ENCODE results near the gene CHRND. TPM values are rescaled to one million over a fixed set of nuclear protein-coding genes. Genes with fewer than 3 reads are reported as not detected.

CHRND gene
- total and polyA plus RNA-seq, 4 donors: not detected

GRCh38 chr2:232513353-232513752 is 12.6 kb upstream of the CHRND start:
- H3K27me3 ChIP-seq (ENCODE audit: control insufficient read depth in 4 of 4, insufficient read depth in 4 of 4, low read length in 3 of 4): no peaks in the 10 kb centered on the region
- WGBS: 71% methylated on average over 5 of the region's 5 CpGs
- no peak for DNase-seq (ENCODE audit: low spot score)
- no peaks in the 10 kb centered on the region for H3K4me1 ChIP-seq (ENCODE audit: control insufficient read depth in 4 of 4, insufficient read depth in 4 of 4, low read length in 3 of 4)
- no peaks in the 10 kb centered on the region for H3K36me3 ChIP-seq (ENCODE audit: control insufficient read depth in 4 of 4, insufficient read depth in 3 of 4, low read depth in 1 of 4, low read length in 3 of 4)
- H3K27ac ChIP-seq (ENCODE audit: low read depth in 1 of 2, low read length in 2 of 2): no peak overlapping the region
- no peak overlapping the region for H3K4me3 ChIP-seq (ENCODE audit: low read depth in 1 of 3, low read length in 3 of 3)
- H3K9me3 ChIP-seq (ENCODE audit: control insufficient read depth in 4 of 4, low read length in 3 of 4): no peaks in the 10 kb centered on the region
- no peak overlapping the region for H3K9ac ChIP-seq (ENCODE audit: low read depth in 1 of 2, low read length in 2 of 2)
- TF ChIP-seq RAD21 (IDR thresholded peaks at IDR 0.05): no peak
- TF ChIP-seq, protein P1, sequence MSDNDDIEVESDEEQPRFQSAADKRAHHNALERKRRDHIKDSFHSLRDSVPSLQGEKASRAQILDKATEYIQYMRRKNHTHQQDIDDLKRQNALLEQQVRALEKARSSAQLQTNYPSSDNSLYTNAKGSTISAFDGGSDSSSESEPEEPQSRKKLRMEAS (IDR thresholded peaks at IDR 0.05): no peak
- TF ChIP-seq FOXA1 (IDR thresholded peaks at IDR 0.05): no peak
- no peak for TF ChIP-seq YY1 (IDR thresholded peaks at IDR 0.05)
- TF ChIP-seq, protein P2, sequence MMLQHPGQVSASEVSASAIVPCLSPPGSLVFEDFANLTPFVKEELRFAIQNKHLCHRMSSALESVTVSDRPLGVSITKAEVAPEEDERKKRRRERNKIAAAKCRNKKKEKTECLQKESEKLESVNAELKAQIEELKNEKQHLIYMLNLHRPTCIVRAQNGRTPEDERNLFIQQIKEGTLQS (IDR thresholded peaks at IDR 0.05): no peak
- TF ChIP-seq EGR1 (IDR thresholded peaks at IDR 0.05; ENCODE audit: low read depth in 2 of 2): no peak
- TF ChIP-seq RXRA (IDR thresholded peaks at IDR 0.05): no peak
- TF ChIP-seq GABPA (IDR thresholded peaks at IDR 0.05 in 1 of 2, conservative IDR thresholded peaks at IDR 0.05 in 1 of 2): no peak
- TF ChIP-seq NR2F2 (IDR thresholded peaks at IDR 0.05): no peak
- TF ChIP-seq TAF1 (conservative IDR thresholded peaks at IDR 0.05): no peak
- no peak for TF ChIP-seq FOXA2 (IDR thresholded peaks at IDR 0.05)
- TF ChIP-seq JUND (IDR thresholded peaks at IDR 0.05): no peak
- TF ChIP-seq, protein P3, sequence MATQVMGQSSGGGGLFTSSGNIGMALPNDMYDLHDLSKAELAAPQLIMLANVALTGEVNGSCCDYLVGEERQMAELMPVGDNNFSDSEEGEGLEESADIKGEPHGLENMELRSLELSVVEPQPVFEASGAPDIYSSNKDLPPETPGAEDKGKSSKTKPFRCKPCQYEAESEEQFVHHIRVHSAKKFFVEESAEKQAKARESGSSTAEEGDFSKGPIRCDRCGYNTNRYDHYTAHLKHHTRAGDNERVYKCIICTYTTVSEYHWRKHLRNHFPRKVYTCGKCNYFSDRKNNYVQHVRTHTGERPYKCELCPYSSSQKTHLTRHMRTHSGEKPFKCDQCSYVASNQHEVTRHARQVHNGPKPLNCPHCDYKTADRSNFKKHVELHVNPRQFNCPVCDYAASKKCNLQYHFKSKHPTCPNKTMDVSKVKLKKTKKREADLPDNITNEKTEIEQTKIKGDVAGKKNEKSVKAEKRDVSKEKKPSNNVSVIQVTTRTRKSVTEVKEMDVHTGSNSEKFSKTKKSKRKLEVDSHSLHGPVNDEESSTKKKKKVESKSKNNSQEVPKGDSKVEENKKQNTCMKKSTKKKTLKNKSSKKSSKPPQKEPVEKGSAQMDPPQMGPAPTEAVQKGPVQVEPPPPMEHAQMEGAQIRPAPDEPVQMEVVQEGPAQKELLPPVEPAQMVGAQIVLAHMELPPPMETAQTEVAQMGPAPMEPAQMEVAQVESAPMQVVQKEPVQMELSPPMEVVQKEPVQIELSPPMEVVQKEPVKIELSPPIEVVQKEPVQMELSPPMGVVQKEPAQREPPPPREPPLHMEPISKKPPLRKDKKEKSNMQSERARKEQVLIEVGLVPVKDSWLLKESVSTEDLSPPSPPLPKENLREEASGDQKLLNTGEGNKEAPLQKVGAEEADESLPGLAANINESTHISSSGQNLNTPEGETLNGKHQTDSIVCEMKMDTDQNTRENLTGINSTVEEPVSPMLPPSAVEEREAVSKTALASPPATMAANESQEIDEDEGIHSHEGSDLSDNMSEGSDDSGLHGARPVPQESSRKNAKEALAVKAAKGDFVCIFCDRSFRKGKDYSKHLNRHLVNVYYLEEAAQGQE (IDR thresholded peaks at IDR 0.05): no peak
- no peak for TF ChIP-seq SP1 (IDR thresholded peaks at IDR 0.05)
- no peak for TF ChIP-seq HNF4G (IDR thresholded peaks at IDR 0.05)
- TF ChIP-seq HNF4A (conservative IDR thresholded peaks at IDR 0.05): no peak

DNA sequence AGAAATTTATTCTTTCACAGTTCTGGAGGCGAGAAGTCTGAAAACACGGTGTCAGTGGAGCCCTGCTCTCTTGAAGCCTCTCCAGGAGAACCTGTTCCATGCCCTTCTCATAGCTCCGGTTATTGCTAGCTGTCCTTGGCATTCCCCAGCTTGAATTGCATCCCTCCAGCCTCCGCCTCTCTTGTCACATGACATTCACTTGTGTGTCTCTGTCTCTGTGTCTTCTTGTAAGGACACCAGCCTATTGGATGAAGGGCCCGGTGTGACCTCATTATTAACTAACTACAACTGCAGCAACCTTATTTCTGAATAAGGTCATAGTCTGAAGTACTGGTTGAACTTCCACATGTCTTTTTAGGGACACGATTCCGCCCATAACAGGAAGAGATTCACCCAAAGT is 10.3 kb upstream of the CHRND start:
- no peaks in the 10 kb centered on the region for H3K36me3 ChIP-seq (ENCODE audit: control insufficient read depth in 4 of 4, insufficient read depth in 3 of 4, low read depth in 1 of 4, low read length in 3 of 4)
- H3K4me1 ChIP-seq (ENCODE audit: control insufficient read depth in 4 of 4, insufficient read depth in 4 of 4, low read length in 3 of 4): no peaks in the 10 kb centered on the region
- no peak overlapping the region for H3K27ac ChIP-seq (ENCODE audit: low read depth in 1 of 2, low read length in 2 of 2)
- H3K4me3 ChIP-seq (ENCODE audit: low read depth in 1 of 3, low read length in 3 of 3): no peak overlapping the region
- no peak for DNase-seq (ENCODE audit: low spot score)
- H3K27me3 ChIP-seq (ENCODE audit: control insufficient read depth in 4 of 4, insufficient read depth in 4 of 4, low read length in 3 of 4): no peaks in the 10 kb centered on the region
- 93% methylated on average over 7 of the region's 7 CpGs for WGBS
- no peaks in the 10 kb centered on the region for H3K9me3 ChIP-seq (ENCODE audit: control insufficient read depth in 4 of 4, low read length in 3 of 4)
- TF ChIP-seq, protein P3 (IDR thresholded peaks at IDR 0.05): no peak
- TF ChIP-seq, protein P4, sequence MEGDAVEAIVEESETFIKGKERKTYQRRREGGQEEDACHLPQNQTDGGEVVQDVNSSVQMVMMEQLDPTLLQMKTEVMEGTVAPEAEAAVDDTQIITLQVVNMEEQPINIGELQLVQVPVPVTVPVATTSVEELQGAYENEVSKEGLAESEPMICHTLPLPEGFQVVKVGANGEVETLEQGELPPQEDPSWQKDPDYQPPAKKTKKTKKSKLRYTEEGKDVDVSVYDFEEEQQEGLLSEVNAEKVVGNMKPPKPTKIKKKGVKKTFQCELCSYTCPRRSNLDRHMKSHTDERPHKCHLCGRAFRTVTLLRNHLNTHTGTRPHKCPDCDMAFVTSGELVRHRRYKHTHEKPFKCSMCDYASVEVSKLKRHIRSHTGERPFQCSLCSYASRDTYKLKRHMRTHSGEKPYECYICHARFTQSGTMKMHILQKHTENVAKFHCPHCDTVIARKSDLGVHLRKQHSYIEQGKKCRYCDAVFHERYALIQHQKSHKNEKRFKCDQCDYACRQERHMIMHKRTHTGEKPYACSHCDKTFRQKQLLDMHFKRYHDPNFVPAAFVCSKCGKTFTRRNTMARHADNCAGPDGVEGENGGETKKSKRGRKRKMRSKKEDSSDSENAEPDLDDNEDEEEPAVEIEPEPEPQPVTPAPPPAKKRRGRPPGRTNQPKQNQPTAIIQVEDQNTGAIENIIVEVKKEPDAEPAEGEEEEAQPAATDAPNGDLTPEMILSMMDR (IDR thresholded peaks at IDR 0.05; ENCODE audit: low read depth, low read length, missing input control): no peak
- no peak for TF ChIP-seq HNF4A (conservative IDR thresholded peaks at IDR 0.05)
- no peak for TF ChIP-seq ZBTB33 (IDR thresholded peaks at IDR 0.05)
- TF ChIP-seq NR2F2 (IDR thresholded peaks at IDR 0.05): no peak
- no peak for TF ChIP-seq FOXA2 (IDR thresholded peaks at IDR 0.05)
- no peak overlapping the region for H3K9ac ChIP-seq (ENCODE audit: low read depth in 1 of 2, low read length in 2 of 2)

All from liver (tissue), 9 donors.